SH-SY5Y (cell line): ENCODE results near the gene ADARB1.

Experiments
- GATA2 ChIP-seq: IDR thresholded peaks from 2 replicates; pipeline ENCODE4 v1.6.1; 2011; ENCODE audit warnings: mild to moderate bottlenecking, low read depth, low read length
- GATA3 ChIP-seq: IDR thresholded peaks from 2 replicates; pipeline ENCODE4 v1.6.1; 2011; ENCODE audit warnings: low read depth, mild to moderate bottlenecking, low read length, moderate library complexity

GRCh38 chr21:45122432-45123132 is 48.2 kb downstream of the ADARB1 start:
- TF ChIP-seq GATA2 = no peak
- no peak for TF ChIP-seq GATA3
